GM19238 (cell line): ENCODE measurements around the gene SARS1.
"Not testable (repeated sequence)": the region's sequence is repeated elsewhere in the genome, so short reads cannot be mapped to it uniquely, and the experiment has no call there.

Source experiments
- DNase-seq: peaks from one replicate; pipeline ENCODE4 v3.0.0; 2011; ENCODE audit warnings: low spot score; ENCODE audit not compliant: insufficient read length

The SARS1 gene

DNA sequence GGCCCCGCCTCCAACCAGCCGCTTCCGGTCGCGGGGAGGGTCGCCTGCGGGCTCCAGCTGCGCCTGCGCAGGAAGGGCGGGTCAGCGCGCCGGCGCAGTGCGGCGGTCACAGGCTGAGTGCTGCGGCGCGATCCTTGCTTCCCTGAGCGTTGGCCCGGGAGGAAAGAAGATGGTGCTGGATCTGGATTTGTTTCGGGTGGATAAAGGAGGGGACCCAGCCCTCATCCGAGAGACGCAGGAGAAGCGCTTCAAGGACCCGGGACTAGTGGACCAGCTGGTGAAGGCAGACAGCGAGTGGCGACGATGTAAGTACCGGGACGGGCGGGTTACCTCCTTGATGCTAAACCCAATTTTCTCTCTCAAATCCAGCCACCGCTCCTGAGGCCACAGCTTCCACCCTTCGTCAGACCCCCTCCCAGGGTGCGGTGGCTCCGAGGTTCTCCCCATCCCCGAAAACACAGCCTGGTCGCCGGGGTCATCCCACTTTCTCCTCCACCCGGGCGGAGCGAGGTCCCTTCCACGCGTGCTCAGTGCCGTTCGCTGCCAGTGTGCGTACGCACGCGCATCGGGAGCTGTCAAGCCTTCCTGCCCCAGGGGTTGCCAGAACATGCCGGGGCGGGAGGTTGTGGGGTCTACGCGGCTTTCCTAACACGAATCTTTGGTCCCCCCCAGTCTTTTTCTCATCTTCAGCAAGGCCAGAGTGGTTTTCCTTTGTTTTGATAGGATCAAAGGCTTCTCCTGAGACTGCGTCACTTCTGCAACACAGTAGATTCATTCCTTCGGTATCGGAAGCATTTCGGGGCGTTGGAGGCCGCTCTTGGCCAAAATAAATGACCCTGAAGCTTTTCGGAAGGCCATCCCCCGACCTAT lies at the start of gene SARS1:
SARS1 (plus strand) TSS at position 95 of the 870 bp plus-strand sequence; CDS start at position 170, 75 bp downstream.
- peak; percentile 87 for DNase-seq

GRCh38 chr1:109164538-109164937 lies 49.2 kb upstream of the SARS1 start:
- DNase-seq = no peak

DNA sequence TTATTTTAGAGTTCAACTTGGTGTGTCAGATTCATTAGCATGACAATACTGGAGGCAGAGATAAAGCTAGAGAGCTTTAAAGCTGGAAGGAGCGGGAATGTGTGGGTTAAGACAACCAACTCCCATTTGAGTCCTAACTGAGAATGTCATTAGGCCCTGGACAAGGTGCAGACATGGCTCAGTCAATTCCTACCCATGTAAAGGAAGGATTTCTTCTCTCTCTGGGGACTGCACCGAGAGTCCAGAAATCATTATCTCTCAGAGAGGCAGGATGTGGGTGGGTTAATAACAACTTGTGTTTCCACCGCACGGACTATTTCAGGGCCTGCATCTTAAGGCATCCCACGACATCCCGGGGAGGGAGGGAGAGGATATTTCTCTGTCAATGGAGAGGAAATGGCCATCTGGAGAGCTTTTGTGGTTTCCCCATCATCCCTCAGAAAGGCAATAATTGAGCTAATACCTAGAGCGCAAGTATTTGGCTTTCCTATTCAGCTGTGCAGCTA lies 46.7 kb upstream of the SARS1 start:
- peak; percentile 50 for DNase-seq

DNA sequence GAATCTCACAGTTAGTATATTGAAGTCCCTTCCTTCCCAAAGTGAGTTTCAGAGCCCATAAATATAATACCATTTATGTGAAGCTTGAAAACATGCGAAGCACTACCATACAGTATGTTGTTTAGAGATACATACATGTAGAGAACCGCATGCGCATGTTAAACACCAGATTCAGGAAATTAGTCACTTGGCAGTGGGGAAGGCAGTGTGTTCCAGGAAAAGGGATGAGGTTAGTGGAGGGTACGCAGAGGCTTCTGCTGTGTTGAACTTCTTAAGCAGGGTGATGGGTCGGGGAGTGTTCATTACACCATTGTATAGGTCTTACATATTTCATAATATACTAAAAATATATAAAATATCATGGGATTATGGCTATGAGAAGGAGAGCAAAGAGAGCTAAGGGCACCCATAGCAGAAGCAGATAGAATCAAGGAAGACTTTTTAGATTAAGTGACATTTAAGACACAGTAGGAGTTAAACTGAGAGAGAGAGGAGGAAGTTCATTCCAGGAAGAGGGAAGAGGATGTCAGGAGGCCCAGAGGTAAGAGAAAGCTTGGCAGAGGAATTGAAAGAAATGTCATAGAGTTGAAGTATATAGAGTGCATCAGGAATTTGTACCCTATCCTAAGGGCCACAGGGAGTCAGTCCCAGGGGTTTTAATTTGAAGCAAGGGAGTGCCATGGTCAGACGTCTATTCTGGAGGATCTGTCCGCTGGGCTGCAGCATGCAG lies 43.5 kb upstream of the SARS1 start:
- no peak for DNase-seq

DNA sequence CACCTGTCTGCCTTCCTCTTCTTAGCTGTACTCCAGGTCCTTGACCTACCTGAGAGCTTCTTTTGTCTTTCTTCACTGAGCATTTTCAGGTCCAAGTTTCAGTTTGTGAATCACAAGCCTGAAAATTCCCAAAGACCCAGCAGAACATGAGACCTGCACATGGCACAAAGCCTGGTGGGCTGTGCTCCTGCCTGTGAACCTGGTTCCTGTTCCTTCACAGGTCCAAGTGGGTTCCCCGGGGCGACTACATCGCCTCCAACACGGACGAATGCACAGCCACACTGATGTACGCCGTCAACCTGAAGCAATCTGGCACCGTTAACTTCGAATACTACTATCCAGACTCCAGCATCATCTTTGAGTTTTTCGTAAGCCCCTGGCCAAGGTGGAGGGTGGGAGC lies 42.1 kb upstream of the SARS1 start:
- DNase-seq = no peak

GRCh38 chr1:109176349-109176748 lies 37.4 kb upstream of the SARS1 start:
- not testable (repeated sequence) for DNase-seq

DNA sequence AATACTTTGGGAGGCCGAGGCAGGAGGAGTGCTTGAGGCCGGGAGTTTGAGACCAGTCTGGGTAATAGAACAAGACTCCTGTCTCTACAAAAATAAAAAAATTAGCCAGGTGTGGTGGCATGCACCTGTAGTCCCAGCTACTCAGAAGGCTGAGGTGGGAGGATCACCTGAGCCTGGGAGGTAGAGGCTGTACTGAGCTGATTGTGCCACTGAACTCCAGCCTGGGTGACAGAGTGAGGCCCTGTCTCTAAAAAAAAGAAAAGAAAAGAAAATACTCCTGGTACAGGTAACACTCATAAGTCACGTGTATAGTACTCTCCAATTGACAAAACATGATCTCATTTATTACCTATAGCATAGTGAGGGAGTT lies 33.0 kb upstream of the SARS1 start:
- not testable (repeated sequence) for DNase-seq

- no peak for DNase-seq
Measured at GRCh38 chr1:109181085-109181806, 32.5 kb upstream of the SARS1 start.

- DNase-seq = no peak
Measured at GRCh38 chr1:109181807-109182163, 31.9 kb upstream of the SARS1 start.

- DNase-seq = no peak
Measured at GRCh38 chr1:109183058-109183738, 30.5 kb upstream of the SARS1 start.

DNA sequence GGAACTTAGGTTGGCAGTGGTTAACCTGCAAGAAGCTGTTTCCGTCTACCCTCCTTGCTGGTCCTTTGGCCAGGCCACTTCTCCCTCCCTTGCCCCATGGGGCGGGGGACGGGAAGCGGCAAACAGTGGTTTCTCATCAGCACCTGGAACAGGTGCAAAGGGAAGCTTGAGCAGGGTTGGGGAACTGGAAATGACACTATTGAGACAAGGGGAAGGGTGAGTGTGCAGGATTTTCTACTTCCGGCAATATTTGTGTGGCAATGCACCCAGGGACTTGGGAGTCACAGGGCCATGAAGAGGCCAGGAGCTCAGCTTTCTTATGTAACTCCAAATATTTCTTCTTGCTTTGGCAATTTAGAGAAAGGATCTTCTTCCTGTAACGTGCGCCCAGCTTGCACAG lies 29.0 kb upstream of the SARS1 start:
- no peak for DNase-seq

GRCh38 chr1:109185357-109185756 lies 28.4 kb upstream of the SARS1 start:
- no peak for DNase-seq

GRCh38 chr1:109185990-109186732 lies 27.6 kb upstream of the SARS1 start:
- no peak for DNase-seq

DNA sequence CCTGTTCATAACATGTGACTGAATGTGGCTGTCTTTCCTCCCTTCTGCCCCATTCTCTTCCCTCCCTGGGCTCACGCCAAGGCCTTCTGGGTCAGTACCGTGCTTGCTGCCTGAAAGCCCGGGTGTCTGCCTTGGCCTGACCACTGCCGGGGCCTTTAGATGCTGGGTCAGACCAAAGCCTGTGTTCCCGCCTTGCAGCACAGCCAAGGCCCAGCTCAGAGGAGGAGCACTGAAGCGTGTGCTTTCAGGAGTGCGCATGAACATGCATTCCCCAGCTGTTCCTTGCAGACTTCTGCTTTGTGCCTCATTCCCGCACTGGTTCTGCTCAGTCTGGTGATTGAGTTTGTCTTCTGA lies 27.0 kb upstream of the SARS1 start:
- DNase-seq = no peak

DNA sequence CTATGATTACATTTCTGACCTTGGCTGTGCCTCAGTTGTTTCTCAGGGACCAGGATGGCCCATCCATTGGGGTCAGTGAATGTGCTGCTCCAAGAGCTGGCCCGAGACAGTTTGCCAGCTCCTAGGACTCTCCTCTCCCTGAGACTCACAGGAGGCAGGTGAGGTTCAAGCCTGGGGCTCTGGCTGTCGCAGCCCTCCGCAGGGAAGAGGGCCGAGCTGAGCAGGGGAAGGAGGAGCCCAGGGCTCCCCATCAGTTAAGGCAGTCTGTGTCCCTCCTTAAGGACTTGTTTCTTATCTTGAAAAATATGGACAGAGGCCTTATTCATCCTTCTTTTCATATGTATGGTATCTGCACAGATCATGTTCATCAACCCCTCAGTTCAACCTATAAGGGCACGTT lies 26.6 kb upstream of the SARS1 start:
- no peak for DNase-seq

GRCh38 chr1:109188200-109188599 lies 25.5 kb upstream of the SARS1 start:
- no peak for DNase-seq

GRCh38 chr1:109188781-109189180 lies 24.9 kb upstream of the SARS1 start:
- no peak for DNase-seq

DNA sequence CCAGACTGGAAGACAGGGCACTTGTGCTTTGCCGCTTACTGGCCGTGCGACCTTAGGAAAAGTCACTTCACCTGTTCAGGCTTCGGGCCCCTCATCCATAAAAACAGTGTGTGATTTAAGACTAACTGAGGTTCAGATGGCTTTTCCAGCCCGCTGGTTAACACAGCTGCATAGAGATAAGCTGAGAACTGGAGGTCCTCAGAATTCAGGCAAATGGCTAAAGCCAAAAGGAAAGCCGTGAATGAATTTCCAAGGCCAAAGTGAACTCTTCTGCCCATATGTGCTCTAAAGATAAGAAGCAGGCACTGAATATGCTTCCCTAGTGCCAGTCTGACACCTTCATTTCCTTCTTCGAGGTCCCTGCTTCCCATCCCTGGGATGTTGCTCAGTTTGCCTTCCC lies 23.5 kb upstream of the SARS1 start:
- DNase-seq = no peak

GRCh38 chr1:109191377-109191776 lies 22.3 kb upstream of the SARS1 start:
- DNase-seq = no peak

DNA sequence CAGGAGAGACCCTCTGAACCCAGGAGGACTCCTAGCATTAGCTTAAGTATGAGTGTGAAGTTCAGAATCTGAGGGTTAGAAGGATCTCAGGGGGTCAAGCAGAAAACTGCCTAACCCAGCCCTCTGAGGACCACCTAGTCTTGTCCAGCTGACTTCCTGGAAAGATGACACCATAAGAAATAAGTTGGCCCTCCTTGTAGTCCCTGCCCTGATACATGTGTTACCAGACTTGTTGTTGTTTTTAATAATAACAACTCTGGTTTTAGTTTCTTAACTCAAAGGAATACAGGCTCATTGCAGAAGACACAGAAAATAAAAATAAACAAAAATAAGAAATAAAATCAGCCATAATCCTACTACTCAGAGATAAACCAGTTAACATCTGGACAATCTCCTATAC lies 21.8 kb upstream of the SARS1 start:
- no peak for DNase-seq

DNA sequence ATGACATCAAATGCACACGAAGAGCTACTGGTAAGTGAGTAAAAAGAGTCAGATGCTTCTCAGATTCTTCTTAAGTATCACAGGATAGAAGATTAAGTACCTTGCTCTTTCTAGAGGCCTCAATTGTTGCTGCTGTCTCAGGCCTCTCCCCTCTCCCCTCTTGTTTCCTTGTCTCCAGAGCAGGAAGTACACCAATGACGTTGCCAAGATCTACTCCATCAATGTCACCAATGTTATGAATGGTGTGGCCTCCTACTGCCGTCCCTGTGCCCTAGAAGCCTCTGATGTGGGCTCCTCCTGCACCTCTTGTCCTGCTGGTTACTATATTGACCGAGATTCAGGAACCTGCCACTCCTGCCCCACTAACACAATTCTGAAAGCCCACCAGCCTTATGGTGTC lies 21.3 kb upstream of the SARS1 start:
- DNase-seq = no peak
